K562 (cell line): Measurements from ENCODE around the gene LGALS12. TPM values are rescaled to one million over a fixed set of nuclear protein-coding genes. Genes with fewer than 3 reads are reported as not detected.

Source experiments
- ATAC-seq: fragments of 200-7000 bp; cut with Tn5 transposase; 3 replicates; pipeline ENCODE4 v1.9.1; 2020; ENCODE audit warnings: moderate library complexity
- BruUV-seq: library from RNA; stranded (reverse); fragments of 400-500 nt; replicated peaks from 2 replicates; lab custom pipeline; 2021; lab: Mats Ljungman, UMichigan
- CTCF ChIA-PET: fragments of 300-600 bp; formaldehyde crosslinking; extraction: SDS; loops from one replicate; lab custom pipeline; 2021; ENCODE audit warnings: low intra/inter-chr PET ratio; lab: Yijun Ruan, JAX
- POLR2A ChIA-PET: fragments of 300-600, 350-650 bp; sonication (Branson Sonifier 250); formaldehyde crosslinking; extraction: SDS; loops from one replicate; lab custom pipeline; 2021; ENCODE audit warnings: antibody characterized with exemption, inconsistent platforms; lab: Yijun Ruan, JAX
- DNase-seq, 4 experiments: peaks; one replicate each; pipeline versions ENCODE4 v3.0.0 to v3.0.0-alpha.2; 2011 to 2018; ENCODE audit warnings: low spot score in 3 of 4, mixed read lengths in 3 of 4; ENCODE audit errors: extremely low read depth in 1 of 4
- FAIRE-seq: peaks from 2 replicates; lab custom pipeline; 2011; peaks lifted over from hg19 to GRCh38; lab: Jason Lieb, UNC
- H2AFZ ChIP-seq: 2 replicates; pipeline ENCODE4 v1.6.0; 2011; ENCODE audit warnings: low read depth, low read length, control low read depth, inconsistent platforms
- H3K27ac ChIP-seq: fragments of 200-600 bp; 3 replicates; pipeline ENCODE4 v1.8.0; 2011; ENCODE audit warnings: low read depth, mild to moderate bottlenecking, control low read depth, inconsistent platforms, low read length, moderate library complexity, mixed read lengths; ENCODE audit errors: extremely low read depth
- H3K27me3 ChIP-seq, 2 experiments: fragments of 300-600 bp in 1 of 2; 2 replicates in 1 of 2; 3 replicates in 1 of 2; pipeline versions ENCODE4 v1.6.0 to v1.8.0; 2011; ENCODE audit warnings: inconsistent platforms in 2 of 2, low read length in 2 of 2, mild to moderate bottlenecking in 1 of 2, mixed read lengths in 1 of 2, moderate library complexity in 1 of 2; ENCODE audit not compliant: control insufficient read depth in 2 of 2, insufficient read depth in 2 of 2
- H3K36me3 ChIP-seq: fragments of 300-600 bp; 3 replicates; pipeline ENCODE4 v1.8.0; 2011; ENCODE audit warnings: mild to moderate bottlenecking, low read length, inconsistent platforms; ENCODE audit not compliant: control insufficient read depth, insufficient read depth
- H3K4me1 ChIP-seq, 2 experiments: fragments of 200-600 bp in 1 of 2; replicated peaks in 1 of 2; 2 replicates in 1 of 2; 3 replicates in 1 of 2; pipeline versions ENCODE4 v1.5.1 to v1.8.0; 2011; ENCODE audit warnings: inconsistent platforms in 2 of 2, low read length in 2 of 2, mild to moderate bottlenecking in 1 of 2, mixed read lengths in 1 of 2, moderate library complexity in 1 of 2; ENCODE audit not compliant: control insufficient read depth in 2 of 2, insufficient read depth in 2 of 2
- H3K4me2 ChIP-seq: 2 replicates; pipeline ENCODE4 v1.6.1; 2011; ENCODE audit warnings: low read length, control low read depth, inconsistent platforms, mixed read lengths; ENCODE audit not compliant: insufficient read depth
- H3K4me3 ChIP-seq: fragments of 200-600 bp; sonication (generic), shearing (Covaris generic); 2 replicates; pipeline ENCODE4 v1.5.1; 2016; ENCODE audit warnings: control low read depth, inconsistent platforms
- H3K79me2 ChIP-seq: fragments of 200-600 bp; 3 replicates; pipeline ENCODE4 v1.8.0; 2011; ENCODE audit warnings: low read length, inconsistent platforms; ENCODE audit not compliant: control insufficient read depth, insufficient read depth
- H3K9ac ChIP-seq, 2 experiments: 2 replicates each; pipeline versions ENCODE4 v1.6.0 to v1.6.1; 2011; ENCODE audit warnings: low read depth in 2 of 2, low read length in 2 of 2, control low read depth in 1 of 2, inconsistent platforms in 1 of 2, mild to moderate bottlenecking in 1 of 2, mixed read lengths in 1 of 2; ENCODE audit not compliant: insufficient read depth in 1 of 2
- H3K9me1 ChIP-seq: one replicate; pipeline ENCODE4 v1.6.0; 2011; ENCODE audit warnings: inconsistent platforms, mild to moderate bottlenecking, low read length, moderate library complexity; ENCODE audit not compliant: control insufficient read depth, insufficient read depth
- H3K9me3 ChIP-seq: replicated peaks from 2 replicates; pipeline ENCODE4 v1.5.1; 2011; ENCODE audit warnings: low read depth, low read length, inconsistent platforms; ENCODE audit not compliant: control insufficient read depth, insufficient read depth
- H4K20me1 ChIP-seq: replicated peaks from 2 replicates; pipeline ENCODE4 v1.6.1; 2011; ENCODE audit warnings: low read length, inconsistent platforms, mixed read lengths; ENCODE audit not compliant: control insufficient read depth, insufficient read depth
- CEBPB ChIP-seq: fragments of 450-650 bp; IDR thresholded peaks from 2 replicates; pipeline ENCODE4 v1.6.1; 2016; ENCODE audit warnings: missing genetic modification characterization, missing compliant biosample characterization
- CEBPG ChIP-seq, 3 experiments: fragments of 200-800 bp in 1 of 3; sonication (Bioruptor generic) in 1 of 3; sonication (generic) in 1 of 3; formaldehyde crosslinking in 1 of 3; IDR thresholded peaks in 2 of 3; conservative IDR thresholded peaks in 1 of 3; 2 replicates each; pipeline versions ENCODE4 v1.6.1 to v1.8.0; 2016 to 2022; ENCODE audit warnings: missing compliant biosample characterization in 2 of 3, missing genetic modification characterization in 2 of 3, mild to moderate bottlenecking in 1 of 3, missing genetic modification reagents in 1 of 3
- ETV6 ChIP-seq, 3 experiments: fragments of 150-350 bp in 1 of 3; sonication (generic) in 1 of 3; formaldehyde crosslinking in 1 of 3; IDR thresholded peaks; 2 replicates each; pipeline versions ENCODE4 v1.6.1 to v1.8.0; 2014 to 2022; ENCODE audit warnings: borderline replicate concordance in 2 of 3, low read depth in 2 of 3, antibody characterized with exemption in 1 of 3, low read length in 1 of 3, mild to moderate bottlenecking in 1 of 3, missing genetic modification reagents in 1 of 3
- FOSL1 ChIP-seq: fragments of 200-800 bp; sonication (Bioruptor generic); conservative IDR thresholded peaks from 2 replicates; pipeline ENCODE4 v1.6.1; 2016; ENCODE audit warnings: missing genetic modification characterization, missing compliant biosample characterization
- HEY1 ChIP-seq: fragments of 250-450 bp; sonication (Bioruptor Pico); IDR thresholded peaks from 2 replicates; pipeline ENCODE4 v1.5.0; 2020; ENCODE audit warnings: mild to moderate bottlenecking, moderate library complexity, borderline replicate concordance
- ILK ChIP-seq: fragments of 450-650 bp; IDR thresholded peaks from 2 replicates; pipeline ENCODE4 v1.6.1; 2016; ENCODE audit warnings: missing genetic modification characterization, low read depth, mild to moderate bottlenecking, missing compliant biosample characterization, moderate library complexity, borderline replicate concordance
- LCOR ChIP-seq: sonication (generic); formaldehyde crosslinking; IDR thresholded peaks from 2 replicates; pipeline ENCODE4 v1.8.0; 2022; ENCODE audit warnings: mild to moderate bottlenecking, missing genetic modification reagents
- MAFK ChIP-seq: IDR thresholded peaks from 2 replicates; pipeline ENCODE4 v1.6.1; 2011; ENCODE audit warnings: low read length, improper control_type of control experiment
- MAX ChIP-seq: sonication (generic); formaldehyde crosslinking; IDR thresholded peaks from 2 replicates; pipeline ENCODE4 v1.9.0; 2022; ENCODE audit warnings: mild to moderate bottlenecking, missing genetic modification reagents
- NONO ChIP-seq, 2 experiments: fragments of 200-400 bp in 1 of 2; fragments of 450-650 bp in 1 of 2; formaldehyde crosslinking in 1 of 2; IDR thresholded peaks; 2 replicates each; pipeline ENCODE4 v1.6.1; 2017; ENCODE audit warnings: low read depth in 2 of 2, mild to moderate bottlenecking in 2 of 2, moderate library complexity in 2 of 2, low read length in 1 of 2
- TRIM24 ChIP-seq, 2 experiments: fragments of 450-650 bp; IDR thresholded peaks; 2 replicates each; pipeline ENCODE4 v1.6.1; 2016
- WGBS: fragments of 100-300 bp; shearing (Covaris generic); methylation state at CpG from one replicate; pipeline ENCODE4 v1.1.6; 2016; ENCODE audit warnings: low coverage, mixed read lengths; ENCODE audit not compliant: insufficient coverage; ENCODE audit errors: missing lambda C conversion rate; 5-methylcytosine and 5-hydroxymethylcytosine counted together
- in situ Hi-C: fragments of 300-500 bp; cut with MboI; formaldehyde crosslinking; loops from 4 replicates; pipeline ENCODE4 v1.15.0; 2018; ENCODE audit warnings: inconsistent platforms, mixed read lengths
- intact Hi-C: fragments of 100-400 bp; cut with micrococcal nuclease; formaldehyde crosslinking; loops from 2 replicates; pipeline ENCODE4 v1.14.2; 2022
- polyA plus RNA-seq, 8 experiments: library from polyadenylated mRNA; depleted of rRNA in 4 of 8; stranded (reverse) in 5 of 8; unstranded in 3 of 8; fragments of >200 nt; fragmentation: Nextera tagmentation in 2 of 8; fragmentation: Illumina TruSeq in 1 of 8; extraction: Ambion mirVana in 2 of 8; extraction: Trizol in 1 of 8; gene quantifications; 2 replicates each; pipeline versions ENCODE4 v1.2.1 to v1.2.3, GENCODE V29; 2011 to 2014; ENCODE audit warnings: inconsistent platforms in 1 of 8, missing spikeins in 1 of 8
- total RNA-seq, 7 experiments: library from RNA; depleted of rRNA in 6 of 7; stranded (reverse); fragments of >200 nt in 6 of 7; fragmentation: Illumina TruSeq in 2 of 7; extraction: Trizol in 2 of 7; gene quantifications; 2 replicates each; pipeline versions ENCODE4 v1.2.1 to v1.2.3, GENCODE V29; 2011 to 2021; ENCODE audit warnings: low replicate concordance in 1 of 7
- TF ChIP-seq, protein P1 (sequence below): fragments of 450-650 bp; IDR thresholded peaks from 2 replicates; pipeline ENCODE4 v1.6.1; 2016; ENCODE audit warnings: antibody characterized with exemption

The LGALS12 gene
- total and polyA plus RNA-seq, 9 of the 15 experiments (the other 6 are each of a cell fraction or from before 2014, with no cell fraction given), result 0.66 to 8.0 (median 5.0) TPM

DNA sequence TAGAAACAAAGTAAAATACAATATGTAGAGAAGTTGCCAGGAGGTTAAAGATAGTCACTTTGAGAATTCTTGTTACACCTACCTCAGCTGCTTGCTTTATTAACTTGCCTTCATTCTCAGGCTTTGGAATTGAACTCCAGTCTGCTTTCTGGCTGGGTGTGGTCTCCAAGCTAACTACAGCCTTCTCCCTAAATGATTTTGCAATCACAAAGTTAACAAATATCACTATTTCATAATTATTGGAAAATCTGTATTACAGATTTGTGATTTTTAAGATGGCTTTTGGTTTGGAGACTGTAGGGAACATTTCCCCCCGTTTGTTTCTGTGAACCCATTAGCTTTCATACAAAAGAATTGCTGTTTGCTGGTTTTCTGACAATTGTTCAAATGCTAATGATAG lies 17.1 kb upstream of the LGALS12 start:
- DNase-seq (no peak), ATAC-seq (no peak), FAIRE-seq (no peak)
- Histone ChIP-seq H3K9me1 (no peaks in the 10 kb centered on the region), H3K9me3 (peaks cover 10% of the 10 kb centered on the region; the same call in 1 of the 2 replicates), H3K27ac (no peak overlapping the region), H3K4me3 (no peak overlapping the region), H3K4me1 (peaks cover 8 to 9% of the 10 kb centered on the region in 2 experiments; a peak in 3 of 5 replicates), H3K9ac (no peak overlapping the region), H3K36me3 (no peaks in the 10 kb centered on the region), H3K27me3 (no peaks in the 10 kb centered on the region), H2AFZ (no peak overlapping the region), H3K4me2 (no peak overlapping the region), H3K79me2 (no peaks in the 10 kb centered on the region), H4K20me1 (no peaks in the 10 kb centered on the region)
- CTCF ChIA-PET, result no interaction called here
- intact Hi-C loops, result no loop called here
- TF ChIP-seq MAFK, result no peak
- no peak for TF ChIP-seq TRIM24 (IDR thresholded peaks at IDR 0.05)
- peak; percentile 62 for TF ChIP-seq CEBPB (tag)
- TF ChIP-seq FOSL1 (tag), result no peak
- TF ChIP-seq NONO (IDR thresholded peaks at IDR 0.05; ENCODE audit: low read depth in 2 of 2, low read length in 1 of 2), result no peak
- TF ChIP-seq HEY1 (CRISPR knock-in tag), result no peak
- no peak for TF ChIP-seq ILK (tag)
- TF ChIP-seq LCOR, result no peak
- TF ChIP-seq CEBPG (CRISPR knock-in tag; IDR thresholded peaks at IDR 0.05), result no peak
- peak; percentile 28 to 46; a peak in 1 of 4 replicates for TF ChIP-seq CEBPG (tag; conservative IDR thresholded peaks at IDR 0.05 in 1 of 2, IDR thresholded peaks at IDR 0.05 in 1 of 2)
- TF ChIP-seq MAX (CRISPR knock-in tag), result no peak
- no peak for TF ChIP-seq ETV6 (IDR thresholded peaks at IDR 0.05; ENCODE audit: borderline replicate concordance in 1 of 2, low read depth in 2 of 2, low read length in 1 of 2)
- no peak for TF ChIP-seq ETV6 (CRISPR knock-in tag; IDR thresholded peaks at IDR 0.05; ENCODE audit: borderline replicate concordance)
- TF ChIP-seq, protein P1, sequence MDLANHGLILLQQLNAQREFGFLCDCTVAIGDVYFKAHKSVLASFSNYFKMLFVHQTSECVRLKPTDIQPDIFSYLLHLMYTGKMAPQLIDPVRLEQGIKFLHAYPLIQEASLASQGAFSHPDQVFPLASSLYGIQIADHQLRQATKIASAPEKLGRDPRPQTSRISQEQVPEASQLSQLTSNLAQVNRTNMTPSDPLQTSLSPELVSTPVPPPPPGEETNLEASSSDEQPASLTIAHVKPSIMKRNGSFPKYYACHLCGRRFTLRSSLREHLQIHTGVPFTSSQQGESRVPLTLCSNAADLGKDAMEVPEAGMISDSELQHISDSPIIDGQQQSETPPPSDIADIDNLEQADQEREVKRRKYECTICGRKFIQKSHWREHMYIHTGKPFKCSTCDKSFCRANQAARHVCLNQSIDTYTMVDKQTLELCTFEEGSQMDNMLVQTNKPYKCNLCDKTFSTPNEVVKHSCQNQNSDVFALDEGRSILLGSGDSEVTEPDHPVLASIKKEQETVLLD, result no peak
- in situ Hi-C loops, result no loop called here
- POLR2A ChIA-PET, result interaction anchor here (0.7 to 1.3 kb wide), 2 partner anchors 8 to 73 kb away, joined by 3 to 4 read pairs; no protein-coding TSS in a partner anchor
- BruUV-seq, result no TSS peak
- 27% methylated on average over 1 of the region's 1 CpG for WGBS
